Neural crest cell (in vitro differentiated cells): ENCODE data around the gene ZNF500. TPM values are rescaled to one million over a fixed set of nuclear protein-coding genes. Genes with fewer than 3 reads are reported as not detected.

ENCODE experiments used
- DNase-seq: peaks from one replicate; pipeline ENCODE4 v3.0.0; 2021; ENCODE audit warnings: low read depth, mixed read lengths, low spot score
- H3K27ac Mint-ChIP-seq: one replicate; pipeline ENCODE4 v1.8.0; 2021; ENCODE audit warnings: mild to moderate bottlenecking, mixed read lengths; ENCODE audit not compliant: unreplicated experiment
- H3K27me3 Mint-ChIP-seq: 2 replicates; pipeline ENCODE4 v1.8.0; 2021; ENCODE audit warnings: low read depth, mild to moderate bottlenecking, mixed read lengths
- H3K36me3 Mint-ChIP-seq: 2 replicates; pipeline ENCODE4 v1.8.0; 2021; ENCODE audit warnings: low read depth, mild to moderate bottlenecking, mixed read lengths
- H3K4me1 Mint-ChIP-seq: 2 replicates; pipeline ENCODE4 v1.8.0; 2021; ENCODE audit warnings: mixed read lengths
- H3K4me3 Mint-ChIP-seq: one replicate; pipeline ENCODE4 v1.8.0; 2021; ENCODE audit warnings: mild to moderate bottlenecking, mixed read lengths
- H3K9me3 Mint-ChIP-seq: 2 replicates; pipeline ENCODE4 v1.8.0; 2021; ENCODE audit warnings: mixed read lengths
- total RNA-seq: library from RNA; stranded (reverse); gene quantifications from 2 replicates; pipeline ENCODE4 v1.2.1, GENCODE V29; 2021
- TF ChIP-seq, protein P1 (sequence below): fragments of 200-600 bp; sonication (generic); conservative IDR thresholded peaks from 2 replicates; pipeline ENCODE4 v1.5.0; 2021; ENCODE audit warnings: antibody characterized with exemption, mild to moderate bottlenecking

The ZNF500 gene
- total RNA-seq, 1 donor from 2014 or later = 21.1 TPM

DNA sequence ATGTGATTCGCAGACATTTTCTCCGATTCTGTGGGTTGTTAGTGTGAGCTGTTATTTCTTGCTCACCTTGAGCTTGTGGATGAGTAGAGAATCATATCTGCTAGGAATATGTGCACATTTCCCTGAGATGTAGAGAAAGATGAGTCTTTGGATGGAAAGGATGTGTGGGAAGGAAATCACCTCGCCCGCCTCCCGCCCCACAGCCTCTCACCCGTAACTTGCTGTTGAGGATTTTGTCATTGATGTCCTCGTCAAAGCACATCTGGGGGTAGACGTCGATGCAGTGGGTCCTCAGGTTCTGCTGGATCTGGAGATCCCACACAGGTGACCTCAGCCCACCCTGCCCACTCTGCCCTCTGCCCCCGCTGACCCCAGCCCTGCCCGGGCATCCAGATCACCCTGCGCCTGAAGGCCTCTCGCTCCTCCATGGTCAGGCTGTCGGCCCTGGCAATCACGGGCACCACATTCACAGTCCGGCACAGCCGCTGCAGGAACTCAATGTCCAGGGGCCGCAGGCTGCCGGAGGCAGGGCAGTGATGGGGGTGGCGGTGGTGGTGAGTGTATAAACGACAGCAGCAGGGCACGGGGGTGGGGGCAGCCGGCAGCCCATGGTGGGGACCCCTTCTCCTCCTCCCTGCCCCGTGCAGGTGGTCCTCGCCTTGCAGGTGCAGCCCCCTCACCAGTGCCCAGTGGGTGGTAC, 16.4 kb upstream of the ZNF500 start:
- H3K36me3 Mint-ChIP-seq = no peaks in the 10 kb centered on the region
- no peak overlapping the region for H3K4me3 Mint-ChIP-seq
- no peaks in the 10 kb centered on the region for H3K9me3 Mint-ChIP-seq
- no peaks in the 10 kb centered on the region for H3K27me3 Mint-ChIP-seq
- TF ChIP-seq, protein P1, sequence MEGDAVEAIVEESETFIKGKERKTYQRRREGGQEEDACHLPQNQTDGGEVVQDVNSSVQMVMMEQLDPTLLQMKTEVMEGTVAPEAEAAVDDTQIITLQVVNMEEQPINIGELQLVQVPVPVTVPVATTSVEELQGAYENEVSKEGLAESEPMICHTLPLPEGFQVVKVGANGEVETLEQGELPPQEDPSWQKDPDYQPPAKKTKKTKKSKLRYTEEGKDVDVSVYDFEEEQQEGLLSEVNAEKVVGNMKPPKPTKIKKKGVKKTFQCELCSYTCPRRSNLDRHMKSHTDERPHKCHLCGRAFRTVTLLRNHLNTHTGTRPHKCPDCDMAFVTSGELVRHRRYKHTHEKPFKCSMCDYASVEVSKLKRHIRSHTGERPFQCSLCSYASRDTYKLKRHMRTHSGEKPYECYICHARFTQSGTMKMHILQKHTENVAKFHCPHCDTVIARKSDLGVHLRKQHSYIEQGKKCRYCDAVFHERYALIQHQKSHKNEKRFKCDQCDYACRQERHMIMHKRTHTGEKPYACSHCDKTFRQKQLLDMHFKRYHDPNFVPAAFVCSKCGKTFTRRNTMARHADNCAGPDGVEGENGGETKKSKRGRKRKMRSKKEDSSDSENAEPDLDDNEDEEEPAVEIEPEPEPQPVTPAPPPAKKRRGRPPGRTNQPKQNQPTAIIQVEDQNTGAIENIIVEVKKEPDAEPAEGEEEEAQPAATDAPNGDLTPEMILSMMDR = no peak
- DNase-seq = no peak
- H3K4me1 Mint-ChIP-seq = no peaks in the 10 kb centered on the region
- H3K27ac Mint-ChIP-seq = no peak overlapping the region

DNA sequence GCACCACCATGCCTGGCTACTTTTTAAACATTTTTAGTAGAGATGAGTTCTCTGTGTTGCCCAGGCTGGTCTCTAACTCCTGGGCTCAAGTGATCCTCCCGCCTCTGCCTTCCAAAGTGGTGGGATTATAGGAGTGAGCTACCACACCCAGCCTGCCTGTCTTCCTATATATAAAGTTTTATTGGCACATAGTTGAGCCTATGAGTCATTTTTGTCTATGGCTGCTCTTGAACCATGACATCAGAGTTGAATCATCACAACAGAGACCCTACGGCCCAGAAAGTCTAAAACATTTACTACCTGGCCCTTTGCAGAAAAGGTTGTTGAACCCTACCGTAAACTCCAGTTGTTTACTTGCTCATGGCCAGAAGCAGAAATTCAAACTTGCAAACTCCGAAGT, 13.3 kb upstream of the ZNF500 start:
- H3K27ac Mint-ChIP-seq = no peak overlapping the region
- no peaks in the 10 kb centered on the region for H3K9me3 Mint-ChIP-seq
- no peaks in the 10 kb centered on the region for H3K27me3 Mint-ChIP-seq

DNA sequence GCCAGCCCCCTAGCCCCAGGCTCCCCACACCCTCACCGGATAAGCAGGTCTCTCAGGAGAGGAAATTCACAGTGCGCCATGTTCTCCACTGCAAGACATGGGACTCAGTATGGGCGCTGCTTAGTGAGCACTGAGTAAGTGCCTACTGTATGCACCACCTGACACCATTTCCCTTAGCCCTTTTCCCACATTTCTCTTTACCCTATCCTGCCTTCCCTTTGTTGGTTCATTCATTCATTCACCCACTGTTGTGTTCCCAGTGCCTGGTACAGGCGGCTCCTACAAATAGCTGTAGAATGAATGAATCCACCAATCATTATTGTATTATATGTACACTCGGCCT, 11.1 kb upstream of the ZNF500 start:
- no peaks in the 10 kb centered on the region for H3K4me1 Mint-ChIP-seq
- DNase-seq = no peak
- H3K4me3 Mint-ChIP-seq = no peak overlapping the region
- TF ChIP-seq, protein P1 = no peak
- no peaks in the 10 kb centered on the region for H3K9me3 Mint-ChIP-seq
- no peaks in the 10 kb centered on the region for H3K27me3 Mint-ChIP-seq
- H3K36me3 Mint-ChIP-seq = no peaks in the 10 kb centered on the region
- H3K27ac Mint-ChIP-seq = no peak overlapping the region

More for the DNA sequence above, 13.3 kb upstream of the ZNF500 start:
- TF ChIP-seq, protein P1 = no peak
- H3K36me3 Mint-ChIP-seq = no peaks in the 10 kb centered on the region
- no peak overlapping the region for H3K4me3 Mint-ChIP-seq
- DNase-seq = no peak
- no peaks in the 10 kb centered on the region for H3K4me1 Mint-ChIP-seq

DNA sequence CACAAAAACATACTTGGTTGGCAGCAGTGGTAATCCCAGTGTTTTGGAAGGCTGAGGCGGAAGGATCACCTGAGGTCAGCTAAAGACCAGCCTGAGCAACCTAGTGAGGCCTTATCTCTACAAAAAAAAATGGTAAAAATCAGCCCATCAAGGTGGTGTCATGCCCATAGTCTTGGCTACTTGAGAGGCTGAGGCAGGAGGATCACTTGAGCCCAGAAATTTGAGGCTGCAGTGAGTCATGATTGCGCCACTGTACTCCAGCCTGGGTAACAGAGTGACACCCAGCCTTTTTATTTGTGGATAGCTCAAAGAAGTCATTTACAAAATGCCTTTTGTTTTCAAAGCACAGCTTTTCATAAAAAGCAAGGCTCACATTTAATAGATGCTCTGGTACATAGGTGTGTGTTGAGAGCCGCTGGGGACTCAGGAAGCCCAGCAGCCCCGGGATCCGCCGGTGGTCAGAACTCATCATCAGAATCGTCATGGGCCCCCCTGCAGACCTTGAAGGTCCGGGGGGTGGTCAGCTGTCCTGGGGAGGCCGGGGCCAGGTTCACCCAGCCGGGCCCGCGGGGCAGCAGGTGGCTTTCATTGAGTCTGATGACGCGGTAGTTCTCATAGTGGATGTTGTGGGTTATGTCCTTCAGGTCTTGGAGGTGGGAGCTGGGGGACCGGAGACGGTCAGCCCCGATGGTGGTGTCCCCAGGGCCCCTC, 10.5 kb upstream of the ZNF500 start:
- H3K36me3 Mint-ChIP-seq = no peaks in the 10 kb centered on the region
- no peak overlapping the region for H3K4me3 Mint-ChIP-seq
- H3K4me1 Mint-ChIP-seq = no peaks in the 10 kb centered on the region
- H3K9me3 Mint-ChIP-seq = no peaks in the 10 kb centered on the region
- TF ChIP-seq, protein P1 = no peak
- H3K27me3 Mint-ChIP-seq = no peaks in the 10 kb centered on the region
- H3K27ac Mint-ChIP-seq = no peak overlapping the region
- no peak for DNase-seq

DNA sequence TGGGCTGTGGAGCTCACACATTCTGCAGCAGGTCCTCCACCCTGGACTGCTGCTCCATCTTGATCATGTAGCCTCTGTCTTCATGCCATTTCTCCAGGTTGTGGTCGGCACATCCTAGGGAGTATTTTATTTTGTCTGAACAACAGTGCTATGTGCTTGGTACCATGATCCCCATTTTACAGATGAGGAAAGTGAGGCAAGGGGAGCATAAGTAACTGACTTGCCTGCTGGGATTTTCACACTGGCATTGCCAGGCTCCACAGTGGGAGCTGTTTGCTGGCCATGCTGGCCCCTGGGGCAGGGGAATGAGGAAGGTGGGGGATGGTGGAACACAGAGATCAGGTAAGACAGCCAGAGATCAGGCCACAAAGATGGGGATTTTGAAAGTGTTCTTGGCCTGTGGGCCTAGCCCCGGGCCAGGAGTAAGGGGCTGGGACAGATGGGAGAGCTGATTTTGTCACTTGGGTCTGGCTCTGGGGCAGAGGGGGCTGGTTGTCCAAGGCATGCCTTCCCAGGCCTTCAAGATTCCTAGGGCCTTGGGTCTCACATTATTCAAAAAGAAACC, 9.3 kb upstream of the ZNF500 start:
- Mint-ChIP-seq H3K4me3 (no peak overlapping the region), H3K9me3 (no peaks in the 10 kb centered on the region), H3K36me3 (no peaks in the 10 kb centered on the region), H3K27ac (no peak overlapping the region), H3K4me1 (no peaks in the 10 kb centered on the region), H3K27me3 (no peaks in the 10 kb centered on the region)
- DNase-seq = no peak
- TF ChIP-seq, protein P1 = no peak
